Fibroblast of lung (primary cell): ENCODE data around the gene PPP4R1. TPM values are rescaled to one million over a fixed set of nuclear protein-coding genes. Genes with fewer than 3 reads are reported as not detected.

Source experiments
- DNase-seq, 2 donors: peaks; one replicate each; pipeline versions ENCODE4 v3.0.0 to v3.0.0-alpha.2; 2010; ENCODE audit warnings: low read depth in 2 of 2
- H2AFZ ChIP-seq: 2 replicates; pipeline ENCODE4 v1.5.1; 2012; ENCODE audit warnings: low read length, control low read depth, inconsistent platforms
- H3K27ac ChIP-seq: 2 replicates; pipeline ENCODE4 v1.5.1; 2011; ENCODE audit warnings: low read length, control low read depth; ENCODE audit not compliant: insufficient read depth
- H3K27me3 ChIP-seq: 2 replicates; pipeline ENCODE4 v1.5.1; 2011; ENCODE audit warnings: mild to moderate bottlenecking, low read length; ENCODE audit not compliant: control insufficient read depth, insufficient read depth
- H3K36me3 ChIP-seq: 2 replicates; pipeline ENCODE4 v1.5.1; 2011; ENCODE audit warnings: low read length; ENCODE audit not compliant: control insufficient read depth, insufficient read depth
- H3K4me1 ChIP-seq: 2 replicates; pipeline ENCODE4 v1.5.1; 2011; ENCODE audit warnings: low read length; ENCODE audit not compliant: control insufficient read depth, insufficient read depth; ENCODE audit errors: extremely low read depth
- H3K4me2 ChIP-seq: 2 replicates; pipeline ENCODE4 v1.5.1; 2011; ENCODE audit warnings: low read length, control low read depth; ENCODE audit not compliant: insufficient read depth; ENCODE audit errors: extremely low read depth
- H3K4me3 ChIP-seq, 4 experiments: fragments of 200-600 bp in 1 of 4; sonication (generic) in 1 of 4; replicated peaks in 1 of 4; 2 replicates each; pipeline ENCODE4 v1.5.1; 2011 to 2016; ENCODE audit warnings: low read length in 4 of 4, low read depth in 3 of 4, mild to moderate bottlenecking in 3 of 4, control low read depth in 2 of 4, inconsistent platforms in 1 of 4, mixed read lengths in 1 of 4; ENCODE audit not compliant: insufficient read depth in 1 of 4; ENCODE audit errors: control extremely low read depth in 1 of 4
- H3K79me2 ChIP-seq: 2 replicates; pipeline ENCODE4 v1.5.1; 2012; ENCODE audit warnings: mild to moderate bottlenecking, low read length, inconsistent platforms; ENCODE audit not compliant: control insufficient read depth, insufficient read depth
- H3K9ac ChIP-seq: 2 replicates; pipeline ENCODE4 v1.5.1; 2011; ENCODE audit warnings: mild to moderate bottlenecking, low read length, control low read depth; ENCODE audit not compliant: insufficient read depth
- H3K9me3 ChIP-seq: 2 replicates; pipeline ENCODE4 v1.5.1; 2012; ENCODE audit warnings: low read depth, low read length; ENCODE audit not compliant: control insufficient read depth, insufficient read depth
- H4K20me1 ChIP-seq: 2 replicates; pipeline ENCODE4 v1.5.1; 2011; ENCODE audit warnings: low read length; ENCODE audit not compliant: control insufficient read depth, insufficient read depth; ENCODE audit errors: extremely low read depth
- EZH2 ChIP-seq: IDR thresholded peaks from 2 replicates; pipeline ENCODE4 v1.5.1; 2012; ENCODE audit warnings: low read length, control low read depth, mild to moderate bottlenecking; ENCODE audit errors: missing control alignments
- polyA plus RNA-seq, 2 donors: library from polyadenylated mRNA; depleted of rRNA in 1 of 2; stranded (reverse) in 1 of 2; unstranded in 1 of 2; fragments of >200 nt; gene quantifications; 2 replicates each; pipeline ENCODE4 v1.2.1, GENCODE V29; 2011 to 2012; ENCODE audit warnings: missing spikeins in 1 of 2
- total RNA-seq: library from RNA; depleted of rRNA; stranded (reverse); fragments of >200 nt; gene quantifications from 2 replicates; pipeline ENCODE4 v1.2.1, GENCODE V29; 2014
- TF ChIP-seq, protein P1 (sequence below), 2 donors: IDR thresholded peaks in 1 of 2; conservative IDR thresholded peaks in 1 of 2; 1 replicate in 1 of 2; 2 replicates in 1 of 2; pipeline ENCODE4 v1.5.1; 2011 to 2012; ENCODE audit warnings: low read length in 2 of 2, control low read depth in 1 of 2, inconsistent platforms in 1 of 2, low read depth in 1 of 2, mild to moderate bottlenecking in 1 of 2

PPP4R1 gene
- total and polyA plus RNA-seq, 2 donors (not counting 1 experiment from before 2014, with no cell fraction given), result 83.5 to 108 TPM

- Histone ChIP-seq H3K9me3 (no peaks in the 10 kb centered on the region), H2AFZ (no peak overlapping the region), H4K20me1 (no peaks in the 10 kb centered on the region), H3K4me3 (no peak overlapping the region), H3K79me2 (no peaks in the 10 kb centered on the region), H3K4me2 (no peak overlapping the region), H3K4me1 (no peaks in the 10 kb centered on the region), H3K36me3 (peaks cover 24% of the 10 kb centered on the region), H3K27ac (no peak overlapping the region), H3K9ac (no peak overlapping the region), H3K27me3 (no peaks in the 10 kb centered on the region)
- no peak for TF ChIP-seq EZH2
- TF ChIP-seq, protein P1, sequence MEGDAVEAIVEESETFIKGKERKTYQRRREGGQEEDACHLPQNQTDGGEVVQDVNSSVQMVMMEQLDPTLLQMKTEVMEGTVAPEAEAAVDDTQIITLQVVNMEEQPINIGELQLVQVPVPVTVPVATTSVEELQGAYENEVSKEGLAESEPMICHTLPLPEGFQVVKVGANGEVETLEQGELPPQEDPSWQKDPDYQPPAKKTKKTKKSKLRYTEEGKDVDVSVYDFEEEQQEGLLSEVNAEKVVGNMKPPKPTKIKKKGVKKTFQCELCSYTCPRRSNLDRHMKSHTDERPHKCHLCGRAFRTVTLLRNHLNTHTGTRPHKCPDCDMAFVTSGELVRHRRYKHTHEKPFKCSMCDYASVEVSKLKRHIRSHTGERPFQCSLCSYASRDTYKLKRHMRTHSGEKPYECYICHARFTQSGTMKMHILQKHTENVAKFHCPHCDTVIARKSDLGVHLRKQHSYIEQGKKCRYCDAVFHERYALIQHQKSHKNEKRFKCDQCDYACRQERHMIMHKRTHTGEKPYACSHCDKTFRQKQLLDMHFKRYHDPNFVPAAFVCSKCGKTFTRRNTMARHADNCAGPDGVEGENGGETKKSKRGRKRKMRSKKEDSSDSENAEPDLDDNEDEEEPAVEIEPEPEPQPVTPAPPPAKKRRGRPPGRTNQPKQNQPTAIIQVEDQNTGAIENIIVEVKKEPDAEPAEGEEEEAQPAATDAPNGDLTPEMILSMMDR (conservative IDR thresholded peaks at IDR 0.05 in 1 of 2, IDR thresholded peaks at IDR 0.05 in 1 of 2; ENCODE audit: low read depth in 1 of 2, low read length in 2 of 2), result no peak
- no peak for DNase-seq
Measured at GRCh38 chr18:9546468-9546867, 67.9 kb downstream of the PPP4R1 start.

DNA sequence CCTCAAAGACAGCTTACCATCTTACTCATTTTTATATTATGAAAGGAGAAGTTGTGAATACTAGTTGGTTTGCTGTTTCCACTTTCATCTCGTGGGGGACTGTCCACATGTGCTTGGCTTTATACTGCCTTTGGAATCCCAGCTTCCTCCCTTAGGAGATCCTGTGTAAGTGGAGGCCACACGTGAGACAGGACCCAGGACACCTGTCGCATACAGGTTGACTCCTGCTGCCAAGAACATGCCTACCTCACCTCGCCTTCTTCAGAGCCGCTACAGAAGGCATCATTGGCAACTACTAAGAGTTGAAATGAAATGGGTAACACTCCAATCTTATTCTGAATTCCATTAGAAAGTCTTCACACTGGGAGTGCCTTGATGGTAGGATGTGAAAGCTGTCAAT is 69.3 kb downstream of the PPP4R1 start:
- H3K9me3 ChIP-seq, result no peaks in the 10 kb centered on the region
- no peaks in the 10 kb centered on the region for H3K79me2 ChIP-seq
- H3K27me3 ChIP-seq, result no peaks in the 10 kb centered on the region
- no peak overlapping the region for H3K4me2 ChIP-seq
- no peaks in the 10 kb centered on the region for H4K20me1 ChIP-seq
- no peak overlapping the region for H3K4me3 ChIP-seq
- TF ChIP-seq EZH2, result no peak
- TF ChIP-seq, protein P1 (conservative IDR thresholded peaks at IDR 0.05 in 1 of 2, IDR thresholded peaks at IDR 0.05 in 1 of 2; ENCODE audit: low read depth in 1 of 2, low read length in 2 of 2), result no peak
- H2AFZ ChIP-seq, result no peak overlapping the region
- no peak overlapping the region for H3K9ac ChIP-seq
- H3K36me3 ChIP-seq, result peaks cover 16% of the 10 kb centered on the region
- H3K4me1 ChIP-seq, result no peaks in the 10 kb centered on the region
- no peak for DNase-seq
- H3K27ac ChIP-seq, result no peak overlapping the region

GRCh38 chr18:9542924-9543323 is 71.4 kb downstream of the PPP4R1 start:
- no peak overlapping the region for H3K27ac ChIP-seq
- no peak overlapping the region for H3K9ac ChIP-seq
- TF ChIP-seq EZH2, result no peak
- TF ChIP-seq, protein P1 (conservative IDR thresholded peaks at IDR 0.05 in 1 of 2, IDR thresholded peaks at IDR 0.05 in 1 of 2; ENCODE audit: low read depth in 1 of 2, low read length in 2 of 2), result no peak
- no peak overlapping the region for H3K4me2 ChIP-seq
- no peaks in the 10 kb centered on the region for H3K9me3 ChIP-seq
- H3K79me2 ChIP-seq, result no peaks in the 10 kb centered on the region
- H3K4me1 ChIP-seq, result no peaks in the 10 kb centered on the region
- peaks cover 10% of the 10 kb centered on the region for H3K36me3 ChIP-seq
- no peak overlapping the region for H3K4me3 ChIP-seq
- DNase-seq, result no peak
- H4K20me1 ChIP-seq, result no peaks in the 10 kb centered on the region
- H3K27me3 ChIP-seq, result no peaks in the 10 kb centered on the region
- no peak overlapping the region for H2AFZ ChIP-seq
